GM12873 (cell line): Measurements from ENCODE around the gene MMP10.

ENCODE experiments used
- CTCF ChIP-seq: IDR thresholded peaks from 2 replicates; pipeline ENCODE4 v1.5.1; 2012; ENCODE audit warnings: low read depth, mild to moderate bottlenecking, moderate library complexity, low read length, control low read depth; ENCODE audit not compliant: insufficient read depth; ENCODE audit errors: missing control alignments

The MMP10 gene

GRCh38 chr11:102762361-102762767, 18.1 kb downstream of the MMP10 start:
- no peak for TF ChIP-seq CTCF

GRCh38 chr11:102761646-102762238, 18.7 kb downstream of the MMP10 start:
- TF ChIP-seq CTCF: no peak

- TF ChIP-seq CTCF: no peak
Observed at GRCh38 chr11:102760344-102761035, 19.9 kb downstream of the MMP10 start.

GRCh38 chr11:102757823-102758549, 22.4 kb downstream of the MMP10 start:
- no peak for TF ChIP-seq CTCF

GRCh38 chr11:102753267-102753666, 27.2 kb downstream of the MMP10 start:
- TF ChIP-seq CTCF: no peak

GRCh38 chr11:102751673-102752072, 28.8 kb downstream of the MMP10 start:
- TF ChIP-seq CTCF: no peak

GRCh38 chr11:102749101-102749722, 31.2 kb downstream of the MMP10 start:
- no peak for TF ChIP-seq CTCF
